CD4-positive, alpha-beta T cell (primary cell): ENCODE results near the gene PRSS36. TPM values are rescaled to one million over a fixed set of nuclear protein-coding genes. Genes with fewer than 3 reads are reported as not detected.

Experiments
- ATAC-seq: fragments of 200-7000 bp; cut with Tn5 transposase; one replicate; pipeline ENCODE4 v1.10.0; 2022; ENCODE audit warnings: mild to moderate bottlenecking; ENCODE audit not compliant: poor library complexity
- CTCF ChIA-PET: fragments of 350-600 bp; sonication (Branson Sonifier 250); formaldehyde crosslinking; loops from one replicate; lab custom pipeline; 2021; ENCODE audit warnings: antibody characterized with exemption, inconsistent platforms; lab: Charles Lee
- POLR2A ChIA-PET: fragments of 350-600 bp; sonication (Branson Sonifier 250); formaldehyde crosslinking; loops from one replicate; lab custom pipeline; 2021; ENCODE audit warnings: antibody characterized with exemption, inconsistent platforms; lab: Charles Lee
- DNase-seq, 14 experiments: peaks; one replicate each; pipeline ENCODE4 v3.0.0-alpha.2; 2013 to 2020; ENCODE audit warnings: mixed read lengths in 2 of 14
- H3K27ac ChIP-seq, 2 donors: one replicate each; pipeline versions ENCODE4 v1.5.1 to v1.7.0; 2013; ENCODE audit warnings: low read length in 2 of 2, low read depth in 1 of 2, mild to moderate bottlenecking in 1 of 2
- H3K27me3 ChIP-seq, 2 experiments: 1 replicate in 1 of 2; 2 replicates in 1 of 2; pipeline versions ENCODE4 v1.6.1 to v1.7.0; 2013; ENCODE audit warnings: low read length in 2 of 2, control low read depth in 1 of 2, mild to moderate bottlenecking in 1 of 2, moderate library complexity in 1 of 2; ENCODE audit not compliant: insufficient read depth in 2 of 2, control insufficient read depth in 1 of 2
- H3K36me3 ChIP-seq: one replicate; pipeline ENCODE4 v1.6.1; 2013; ENCODE audit warnings: low read length, control low read depth; ENCODE audit not compliant: insufficient read depth
- H3K4me1 ChIP-seq: one replicate; pipeline ENCODE4 v1.6.1; 2013; ENCODE audit warnings: low read length, control low read depth; ENCODE audit not compliant: insufficient read depth
- H3K4me3 ChIP-seq: one replicate; pipeline ENCODE4 v1.5.1; 2013; ENCODE audit warnings: mild to moderate bottlenecking, low read length, moderate library complexity
- H3K9me3 ChIP-seq, 2 experiments: 1 replicate in 1 of 2; 2 replicates in 1 of 2; pipeline versions ENCODE4 v1.6.1 to v1.7.0; 2013; ENCODE audit warnings: low read length in 2 of 2, mild to moderate bottlenecking in 2 of 2, control low read depth in 1 of 2, moderate library complexity in 1 of 2; ENCODE audit not compliant: control insufficient read depth in 1 of 2, insufficient read depth in 1 of 2
- H3K27ac Mint-ChIP-seq: one replicate; pipeline ENCODE4 v1.8.0; 2020; ENCODE audit warnings: mixed read lengths
- H3K27me3 Mint-ChIP-seq: one replicate; pipeline ENCODE4 v1.8.0; 2021; ENCODE audit warnings: mixed read lengths
- H3K36me3 Mint-ChIP-seq: one replicate; pipeline ENCODE4 v1.8.0; 2021; ENCODE audit warnings: low read depth, mixed read lengths
- H3K4me1 Mint-ChIP-seq: one replicate; pipeline ENCODE4 v1.8.0; 2021; ENCODE audit warnings: low read depth, mixed read lengths
- H3K4me3 Mint-ChIP-seq: one replicate; pipeline ENCODE4 v1.8.0; 2020; ENCODE audit warnings: mild to moderate bottlenecking, mixed read lengths
- H3K9me3 Mint-ChIP-seq: one replicate; pipeline ENCODE4 v1.8.0; 2020; ENCODE audit warnings: mixed read lengths
- CTCF ChIP-seq: fragments of 200-600 bp; IDR thresholded peaks from one replicate; pipeline ENCODE4 v1.8.0; 2022; ENCODE audit warnings: antibody characterized with exemption, mild to moderate bottlenecking
- intact Hi-C, 2 experiments: fragments of 100-400 bp; cut with DNase I in 1 of 2; cut with micrococcal nuclease in 1 of 2; formaldehyde crosslinking; loops; one replicate each; pipeline versions ENCODE4 v1.15.1 to v1.9.0; 2023 to 2025; cut with DNase I, micrococcal nuclease
- total RNA-seq, 174 experiments: library from RNA in 2 of 174; stranded (reverse) in 2 of 174; gene quantifications; one replicate each; pipeline ENCODE4 v1.2.3 and lab custom pipeline; 2021 to 2026

Gene PRSS36
- total RNA-seq, 2 experiments from 2014 or later: 0.33 to 0.56 TPM

GRCh38 chr16:31131416-31131815, 18.4 kb downstream of the PRSS36 start:
- Mint-ChIP-seq H3K27ac (no peak overlapping the region), H3K4me3 (no peak overlapping the region), H3K36me3 (peaks cover 60% of the 10 kb centered on the region), H3K27me3 (no peaks in the 10 kb centered on the region), H3K4me1 (no peaks in the 10 kb centered on the region), H3K9me3 (no peaks in the 10 kb centered on the region)
- Histone ChIP-seq H3K27me3 (no peaks in the 10 kb centered on the region), H3K36me3 (peaks cover 54% of the 10 kb centered on the region), H3K4me3 (no peak overlapping the region), H3K9me3 (no peaks in the 10 kb centered on the region), H3K4me1 (peaks cover 17% of the 10 kb centered on the region), H3K27ac (no peak overlapping the region)
- DNase-seq (no peak), ATAC-seq (no peak)
- POLR2A ChIA-PET: interaction anchor here (1.5 kb wide), 1 partner anchor 11 kb away, joined by 7 read pairs; no protein-coding TSS in a partner anchor
- TF ChIP-seq CTCF: no peak
- intact Hi-C loops: no loop called here
- CTCF ChIA-PET: no interaction called here

- ChIA-PET POLR2A (interaction anchor here (1.5 kb wide), 1 partner anchor 11 kb away, joined by 7 read pairs; no protein-coding TSS in a partner anchor), CTCF (interaction anchor here (1.7 kb wide), 1 partner anchor 11 kb away, joined by 4 read pairs; no protein-coding TSS in a partner anchor)
- peaks cover 54% of the 10 kb centered on the region for H3K36me3 ChIP-seq
- Mint-ChIP-seq H3K4me3 (no peak overlapping the region), H3K27me3 (no peaks in the 10 kb centered on the region), H3K9me3 (no peaks in the 10 kb centered on the region), H3K36me3 (peaks cover 65% of the 10 kb centered on the region), H3K27ac (no peak overlapping the region), H3K4me1 (peaks cover 4% of the 10 kb centered on the region)
- no peak for TF ChIP-seq CTCF
- H3K27ac ChIP-seq: no peak overlapping the region
- H3K9me3 ChIP-seq: no peaks in the 10 kb centered on the region
- no peak overlapping the region for H3K4me3 ChIP-seq
- H3K4me1 ChIP-seq: peaks cover 17% of the 10 kb centered on the region
- ATAC-seq (no peak), DNase-seq (no peak)
- intact Hi-C loops: no loop called here
- no peaks in the 10 kb centered on the region for H3K27me3 ChIP-seq
Measured at GRCh38 chr16:31130899-31131298, 19.0 kb downstream of the PRSS36 start.

GRCh38 chr16:31130336-31130891, 19.5 kb downstream of the PRSS36 start:
- peaks cover 6% of the 10 kb centered on the region for H3K4me1 Mint-ChIP-seq
- POLR2A ChIA-PET: interaction anchor here (1.5 kb wide), 1 partner anchor 12 kb away, joined by 7 read pairs; no protein-coding TSS in a partner anchor
- CTCF ChIA-PET: interaction anchor here (1.7 kb wide), 1 partner anchor 12 kb away, joined by 4 read pairs; no protein-coding TSS in a partner anchor
- peaks cover 69% of the 10 kb centered on the region for H3K36me3 Mint-ChIP-seq
- no peaks in the 10 kb centered on the region for H3K9me3 ChIP-seq
- H3K27me3 Mint-ChIP-seq: no peaks in the 10 kb centered on the region
- H3K27ac Mint-ChIP-seq: no peak overlapping the region
- TF ChIP-seq CTCF: no peak
- H3K4me3 ChIP-seq: no peak overlapping the region
- DNase-seq (no peak), ATAC-seq (no peak)
- H3K4me3 Mint-ChIP-seq: no peak overlapping the region
- intact Hi-C loops: no loop called here
- H3K27ac ChIP-seq: no peak overlapping the region
- peaks cover 54% of the 10 kb centered on the region for H3K36me3 ChIP-seq
- H3K4me1 ChIP-seq: peaks cover 17% of the 10 kb centered on the region
- no peaks in the 10 kb centered on the region for H3K9me3 Mint-ChIP-seq
- H3K27me3 ChIP-seq: no peaks in the 10 kb centered on the region
